Measurements from ENCODE around the gene MAPK8IP3.

Gene MAPK8IP3

DNA sequence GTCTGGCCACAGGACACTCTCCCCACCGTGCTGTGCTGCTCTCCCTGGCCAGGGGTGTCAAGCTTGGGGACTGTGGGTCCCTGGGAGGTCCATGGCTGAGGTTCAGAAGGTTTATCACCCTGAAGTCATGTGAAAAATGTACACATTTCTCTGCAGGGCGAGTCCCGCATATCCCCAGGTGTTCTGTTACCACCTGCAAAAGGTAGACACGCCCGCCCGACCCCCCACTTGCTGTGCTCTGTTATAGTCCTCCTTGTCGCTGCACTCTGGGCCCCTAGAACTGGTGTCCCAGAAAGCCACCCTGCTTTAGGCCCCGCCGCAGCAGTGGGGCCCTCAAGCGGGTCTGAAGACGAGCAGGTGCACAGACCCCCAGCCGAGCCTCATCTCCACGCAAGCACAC is 16.1 kb upstream of the MAPK8IP3 start:
- DNase-seq (ENCODE audit: low read depth): no peak
- TF ChIP-seq, protein P1, sequence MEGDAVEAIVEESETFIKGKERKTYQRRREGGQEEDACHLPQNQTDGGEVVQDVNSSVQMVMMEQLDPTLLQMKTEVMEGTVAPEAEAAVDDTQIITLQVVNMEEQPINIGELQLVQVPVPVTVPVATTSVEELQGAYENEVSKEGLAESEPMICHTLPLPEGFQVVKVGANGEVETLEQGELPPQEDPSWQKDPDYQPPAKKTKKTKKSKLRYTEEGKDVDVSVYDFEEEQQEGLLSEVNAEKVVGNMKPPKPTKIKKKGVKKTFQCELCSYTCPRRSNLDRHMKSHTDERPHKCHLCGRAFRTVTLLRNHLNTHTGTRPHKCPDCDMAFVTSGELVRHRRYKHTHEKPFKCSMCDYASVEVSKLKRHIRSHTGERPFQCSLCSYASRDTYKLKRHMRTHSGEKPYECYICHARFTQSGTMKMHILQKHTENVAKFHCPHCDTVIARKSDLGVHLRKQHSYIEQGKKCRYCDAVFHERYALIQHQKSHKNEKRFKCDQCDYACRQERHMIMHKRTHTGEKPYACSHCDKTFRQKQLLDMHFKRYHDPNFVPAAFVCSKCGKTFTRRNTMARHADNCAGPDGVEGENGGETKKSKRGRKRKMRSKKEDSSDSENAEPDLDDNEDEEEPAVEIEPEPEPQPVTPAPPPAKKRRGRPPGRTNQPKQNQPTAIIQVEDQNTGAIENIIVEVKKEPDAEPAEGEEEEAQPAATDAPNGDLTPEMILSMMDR (IDR thresholded peaks at IDR 0.05; ENCODE audit: control insufficient read depth, extremely low read depth, insufficient read depth): no peak
- H3K4me3 ChIP-seq (ENCODE audit: low read depth, low read length): no peak overlapping the region

DNA sequence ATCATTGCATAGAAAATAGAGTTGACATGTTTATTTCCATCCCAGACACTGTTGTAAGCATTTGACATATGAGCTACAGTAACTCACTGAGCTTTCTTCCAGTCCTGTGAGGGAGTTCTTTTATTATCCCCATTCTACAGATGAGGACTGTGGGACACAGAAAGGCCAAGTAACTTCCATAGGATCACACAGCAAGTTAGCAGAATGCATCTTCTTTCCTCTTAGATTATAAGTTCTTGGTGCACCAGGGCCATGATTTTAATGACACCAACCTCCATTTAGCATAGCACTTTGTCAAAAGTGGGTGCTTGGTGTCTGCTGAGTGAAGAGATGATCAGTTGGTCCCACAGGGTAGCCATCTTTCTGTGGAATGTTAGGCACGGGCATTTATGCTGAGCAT is 15.2 kb upstream of the MAPK8IP3 start:
- TF ChIP-seq, protein P1 (IDR thresholded peaks at IDR 0.05; ENCODE audit: control insufficient read depth, extremely low read depth, insufficient read depth): no peak
- H3K4me3 ChIP-seq (ENCODE audit: low read depth, low read length): no peak overlapping the region
- no peak for DNase-seq (ENCODE audit: low read depth)

DNA sequence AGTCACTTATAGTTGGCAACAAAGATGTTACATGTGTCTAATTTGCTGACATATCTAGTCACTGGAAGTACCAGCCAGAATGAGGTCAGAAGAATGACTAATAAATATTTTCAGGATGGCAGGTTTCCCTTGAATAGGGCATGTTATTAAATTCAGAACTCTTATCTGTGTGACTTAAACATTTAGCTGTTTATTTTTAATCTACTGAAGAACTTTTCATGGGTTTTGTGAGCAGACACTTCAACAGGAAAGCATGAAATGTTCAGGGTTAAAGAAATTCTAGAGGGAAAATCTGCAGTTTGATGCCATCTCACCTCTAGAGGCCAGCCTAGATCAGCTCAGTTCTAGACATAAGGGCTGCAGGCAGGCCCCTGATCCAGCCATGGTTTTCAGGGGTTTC is 14.7 kb upstream of the MAPK8IP3 start:
- TF ChIP-seq, protein P1 (IDR thresholded peaks at IDR 0.05; ENCODE audit: control insufficient read depth, extremely low read depth, insufficient read depth): peak; percentile 18; the same call in 1 of the 2 replicates
- no peak overlapping the region for H3K4me3 ChIP-seq (ENCODE audit: low read depth, low read length)
- no peak for DNase-seq (ENCODE audit: low read depth)

DNA sequence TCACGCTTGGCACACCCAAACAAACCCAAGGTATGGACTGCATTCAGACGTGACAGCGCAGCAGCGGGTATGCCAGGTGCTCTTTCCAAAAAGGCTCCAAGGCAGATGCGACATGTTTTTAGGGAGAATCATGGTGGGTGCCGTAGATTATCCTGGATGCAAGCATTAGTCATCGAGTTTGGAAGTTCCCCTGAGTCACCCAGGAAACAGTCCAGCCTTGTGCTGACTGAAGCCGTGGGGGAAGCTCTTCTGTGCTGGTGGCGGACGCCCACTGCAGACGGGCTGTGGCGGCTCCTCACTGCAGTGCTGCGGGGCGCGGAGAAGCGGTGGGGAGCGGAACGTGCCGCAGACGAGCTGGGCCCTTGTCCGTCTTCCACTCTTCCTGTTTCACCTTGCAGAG is 14.0 kb upstream of the MAPK8IP3 start:
- DNase-seq (ENCODE audit: low read depth): no peak
- TF ChIP-seq, protein P1 (IDR thresholded peaks at IDR 0.05; ENCODE audit: control insufficient read depth, extremely low read depth, insufficient read depth): no peak
- H3K4me3 ChIP-seq (ENCODE audit: low read depth, low read length): no peak overlapping the region

DNA sequence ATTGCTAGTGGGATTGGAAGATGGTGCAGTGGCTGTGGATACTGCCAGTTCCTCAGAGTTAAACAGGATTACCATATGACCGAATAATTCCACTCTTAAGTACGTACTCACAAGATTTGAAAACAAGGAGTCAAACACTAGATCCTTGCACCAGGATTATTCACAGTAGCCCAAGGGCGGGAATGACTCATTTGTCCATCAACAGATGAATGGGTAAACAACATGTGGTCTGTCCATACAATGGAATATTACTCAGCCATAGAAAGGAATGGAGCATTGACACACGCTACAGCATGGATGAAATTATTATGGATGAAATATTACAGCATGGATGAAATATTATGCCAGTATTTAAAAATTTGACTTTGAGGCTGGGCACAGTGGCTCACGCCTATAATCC is 9.1 kb upstream of the MAPK8IP3 start:
- TF ChIP-seq, protein P1 (IDR thresholded peaks at IDR 0.05; ENCODE audit: control insufficient read depth, extremely low read depth, insufficient read depth): no peak
- no peak overlapping the region for H3K4me3 ChIP-seq (ENCODE audit: low read depth, low read length)
- no peak for DNase-seq (ENCODE audit: low read depth)

DNA sequence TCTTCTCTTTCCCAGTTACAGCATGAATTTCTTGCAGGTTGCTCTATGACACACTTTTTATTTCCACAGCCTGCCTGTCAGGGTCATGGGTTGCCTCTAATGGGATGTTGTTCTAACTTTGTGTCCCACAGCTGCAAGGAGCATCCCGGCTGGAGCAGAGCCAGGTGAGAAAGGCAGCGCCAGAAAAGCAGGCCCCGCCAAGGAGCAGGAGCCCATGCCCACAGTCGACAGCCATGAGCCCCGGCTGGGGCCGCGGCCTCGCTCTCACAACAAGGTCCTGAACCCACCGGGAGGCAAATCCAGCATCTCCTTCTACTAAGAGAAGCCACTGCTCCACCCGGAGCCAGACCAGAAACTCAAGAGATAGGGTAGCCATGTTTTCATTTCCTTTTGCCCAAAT is 7.3 kb upstream of the MAPK8IP3 start:
- TF ChIP-seq, protein P1 (IDR thresholded peaks at IDR 0.05; ENCODE audit: control insufficient read depth, extremely low read depth, insufficient read depth): no peak
- no peak for DNase-seq (ENCODE audit: low read depth)
- no peak overlapping the region for H3K4me3 ChIP-seq (ENCODE audit: low read depth, low read length)

DNA sequence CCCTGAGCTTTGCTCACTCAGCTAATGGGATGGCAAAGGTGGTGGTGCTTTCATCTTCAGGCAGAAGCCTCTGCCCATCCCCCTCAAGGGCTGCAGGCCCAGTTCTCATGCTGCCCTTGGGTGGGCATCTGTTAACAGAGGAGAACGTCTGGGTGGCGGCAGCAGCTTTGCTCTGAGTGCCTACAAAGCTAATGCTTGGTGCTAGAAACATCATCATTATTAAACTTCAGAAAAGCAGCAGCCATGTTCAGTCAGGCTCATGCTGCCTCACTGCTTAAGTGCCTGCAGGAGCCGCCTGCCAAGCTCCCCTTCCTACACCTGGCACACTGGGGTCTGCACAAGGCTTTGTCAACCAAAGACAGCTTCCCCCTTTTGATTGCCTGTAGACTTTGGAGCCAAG is 5.7 kb upstream of the MAPK8IP3 start:
- TF ChIP-seq, protein P1 (IDR thresholded peaks at IDR 0.05; ENCODE audit: control insufficient read depth, extremely low read depth, insufficient read depth): no peak
- no peak overlapping the region for H3K4me3 ChIP-seq (ENCODE audit: low read depth, low read length)
- no peak for DNase-seq (ENCODE audit: low read depth)

Measured in LNCaP clone FGC (cell line).